GM18867 (cell line): ENCODE data around the gene HBB.
"Not testable (repeated sequence)": the region's sequence is repeated elsewhere in the genome, so short reads cannot be mapped to it uniquely, and the experiment has no call there.

Experiments used
- ATAC-seq: cut with Tn5 transposase; IDR thresholded peaks from one replicate; pipeline ENCODE4 v1.9.1; 2021; ENCODE audit warnings: mild to moderate bottlenecking, moderate library complexity; ENCODE audit not compliant: unreplicated experiment

Gene HBB

GRCh38 chr11:5226732-5227310 is at the start of gene HBB:
Gene HBB, minus strand, starts transcription at chr11:5227071. Its CDS starts 50 bp downstream, at chr11:5227021.
- ATAC-seq = no peak

- ATAC-seq = no peak
Measured at GRCh38 chr11:5275369-5276110, 48.7 kb upstream of the HBB start.

GRCh38 chr11:5274395-5274794 is 47.5 kb upstream of the HBB start:
- ATAC-seq = no peak

- ATAC-seq = peak; percentile 74
Measured at GRCh38 chr11:5272395-5273017, 45.6 kb upstream of the HBB start.

GRCh38 chr11:5269715-5270147 is 42.9 kb upstream of the HBB start, which contains the start of gene HBE1:
Gene HBE1, minus strand, starts transcription at chr11:5269945. Its CDS starts 55 bp downstream, at chr11:5269890.
- ATAC-seq = no peak

GRCh38 chr11:5267033-5267563 is 40.2 kb upstream of the HBB start:
- no peak for ATAC-seq

GRCh38 chr11:5266609-5267008 is 39.7 kb upstream of the HBB start:
- no peak for ATAC-seq

- ATAC-seq = no peak
Measured at GRCh38 chr11:5265832-5266231, 39.0 kb upstream of the HBB start.

- no peak for ATAC-seq
Measured at GRCh38 chr11:5258543-5259262, 31.8 kb upstream of the HBB start.

- ATAC-seq = no peak
Measured at GRCh38 chr11:5257296-5257695, 30.4 kb upstream of the HBB start.

- ATAC-seq = not testable (repeated sequence)
Measured at GRCh38 chr11:5254646-5255413, 28.0 kb upstream of the HBB start, which contains the start of gene HBG2. Gene HBG2, minus strand, starts transcription at chr11:5254781. Its CDS starts 53 bp downstream, at chr11:5254728.

GRCh38 chr11:5254023-5254422 is 27.2 kb upstream of the HBB start:
- not testable (repeated sequence) for ATAC-seq

- not testable (repeated sequence) for ATAC-seq
Measured at GRCh38 chr11:5253440-5253839, 26.6 kb upstream of the HBB start.

- ATAC-seq = no peak
Measured at GRCh38 chr11:5252919-5253265, 26.0 kb upstream of the HBB start.

GRCh38 chr11:5252192-5252918 is 25.5 kb upstream of the HBB start:
- no peak for ATAC-seq

GRCh38 chr11:5251746-5252145 is 24.9 kb upstream of the HBB start:
- no peak for ATAC-seq

- ATAC-seq = no peak
Measured at GRCh38 chr11:5250543-5251204, 23.8 kb upstream of the HBB start.

- not testable (repeated sequence) for ATAC-seq
Measured at GRCh38 chr11:5249807-5250396, 23.0 kb upstream of the HBB start, which contains the start of gene HBG1. Gene HBG1, minus strand, starts transcription at chr11:5249857. Its CDS starts 53 bp downstream, at chr11:5249804.

- not testable (repeated sequence) for ATAC-seq
Measured at GRCh38 chr11:5248498-5248897, 21.6 kb upstream of the HBB start.
